ENCODE measurements around the gene TAF11L13.
"Not testable (repeated sequence)": the region's sequence is repeated elsewhere in the genome, so short reads cannot be mapped to it uniquely, and the experiment has no call there.

The TAF11L13 gene

DNA sequence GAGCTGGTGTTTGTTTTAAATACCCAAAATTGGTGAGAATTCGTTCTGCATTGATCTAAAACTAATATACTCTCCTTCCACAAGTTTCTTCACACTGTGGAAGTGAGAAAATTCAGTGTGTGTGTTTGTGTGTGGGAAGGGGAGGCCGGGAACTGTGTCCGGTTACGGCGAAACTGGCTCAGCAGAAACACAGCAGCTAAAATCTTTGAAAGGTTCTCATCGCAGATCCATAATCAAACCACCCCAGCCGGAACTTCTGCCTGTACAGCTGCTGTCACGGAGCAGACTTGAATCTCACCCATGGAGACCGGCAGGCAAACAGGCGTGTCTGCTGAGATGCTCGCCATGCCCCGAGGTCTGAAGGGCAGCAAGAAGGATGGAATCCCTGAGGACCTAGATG lies at the start of gene TAF11L13:
Gene TAF11L13 (plus strand): TSS at position 301 of the 400 bp plus-strand sequence.
- DNase-seq = not testable (repeated sequence)

DNA sequence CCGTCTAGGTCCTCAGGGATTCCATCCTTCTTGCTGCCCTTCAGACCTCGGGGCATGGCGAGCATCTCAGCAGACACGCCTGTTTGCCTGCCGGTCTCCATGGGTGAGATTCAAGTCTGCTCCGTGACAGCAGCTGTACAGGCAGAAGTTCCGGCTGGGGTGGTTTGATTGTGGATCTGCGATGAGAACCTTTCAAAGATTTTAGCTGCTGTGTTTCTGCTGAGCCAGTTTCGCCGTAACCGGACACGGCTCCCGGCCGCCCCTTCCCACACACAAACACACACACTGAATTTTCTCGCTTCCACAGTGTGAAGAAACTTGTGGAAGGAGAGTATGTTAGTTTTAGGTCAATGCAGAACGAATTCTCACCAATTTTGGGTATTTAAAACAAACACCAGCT lies 46.2 kb upstream of the TAF11L13 start, which contains the start of gene TAF11L7:
Gene TAF11L7 (minus strand): TSS at position 101 of the 400 bp plus-strand sequence.
- not testable (repeated sequence) for DNase-seq

DNA sequence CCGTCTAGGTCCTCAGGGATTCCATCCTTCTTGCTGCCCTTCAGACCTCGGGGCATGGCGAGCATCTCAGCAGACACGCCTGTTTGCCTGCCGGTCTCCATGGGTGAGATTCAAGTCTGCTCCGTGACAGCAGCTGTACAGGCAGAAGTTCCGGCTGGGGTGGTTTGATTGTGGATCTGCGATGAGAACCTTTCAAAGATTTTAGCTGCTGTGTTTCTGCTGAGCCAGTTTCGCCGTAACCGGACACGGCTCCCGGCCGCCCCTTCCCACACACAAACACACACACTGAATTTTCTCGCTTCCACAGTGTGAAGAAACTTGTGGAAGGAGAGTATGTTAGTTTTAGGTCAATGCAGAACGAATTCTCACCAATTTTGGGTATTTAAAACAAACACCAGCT lies 41.0 kb upstream of the TAF11L13 start, which contains the start of gene TAF11L8:
Gene TAF11L8 (minus strand): TSS at position 101 of the 400 bp plus-strand sequence.
- DNase-seq = not testable (repeated sequence)

DNA sequence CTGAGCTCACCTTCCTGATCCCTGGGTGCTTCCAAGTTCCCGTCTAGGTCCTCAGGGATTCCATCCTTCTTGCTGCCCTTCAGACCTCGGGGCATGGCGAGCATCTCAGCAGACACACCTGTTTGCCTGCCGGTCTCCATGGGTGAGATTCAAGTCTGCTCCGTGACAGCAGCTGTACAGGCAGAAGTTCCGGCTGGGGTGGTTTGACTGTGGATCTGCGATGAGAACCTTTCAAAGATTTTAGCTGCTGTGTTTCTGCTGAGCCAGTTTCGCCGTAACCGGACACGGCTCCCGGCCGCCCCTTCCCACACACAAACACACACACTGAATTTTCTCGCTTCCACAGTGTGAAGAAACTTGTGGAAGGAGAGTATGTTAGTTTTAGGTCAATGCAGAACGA lies 37.6 kb upstream of the TAF11L13 start, which contains the start of gene TAF11L9:
Gene TAF11L9 (minus strand): TSS at position 140 of the 400 bp plus-strand sequence.
- not testable (repeated sequence) for DNase-seq

DNA sequence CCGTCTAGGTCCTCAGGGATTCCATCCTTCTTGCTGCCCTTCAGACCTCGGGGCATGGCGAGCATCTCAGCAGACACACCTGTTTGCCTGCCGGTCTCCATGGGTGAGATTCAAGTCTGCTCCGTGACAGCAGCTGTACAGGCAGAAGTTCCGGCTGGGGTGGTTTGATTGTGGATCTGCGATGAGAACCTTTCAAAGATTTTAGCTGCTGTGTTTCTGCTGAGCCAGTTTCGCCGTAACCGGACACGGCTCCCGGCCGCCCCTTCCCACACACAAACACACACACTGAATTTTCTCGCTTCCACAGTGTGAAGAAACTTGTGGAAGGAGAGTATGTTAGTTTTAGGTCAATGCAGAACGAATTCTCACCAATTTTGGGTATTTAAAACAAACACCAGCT lies 34.2 kb upstream of the TAF11L13 start, which contains the start of gene TAF11L10:
Gene TAF11L10 (minus strand): TSS at position 101 of the 400 bp plus-strand sequence.
- not testable (repeated sequence) for DNase-seq

DNA sequence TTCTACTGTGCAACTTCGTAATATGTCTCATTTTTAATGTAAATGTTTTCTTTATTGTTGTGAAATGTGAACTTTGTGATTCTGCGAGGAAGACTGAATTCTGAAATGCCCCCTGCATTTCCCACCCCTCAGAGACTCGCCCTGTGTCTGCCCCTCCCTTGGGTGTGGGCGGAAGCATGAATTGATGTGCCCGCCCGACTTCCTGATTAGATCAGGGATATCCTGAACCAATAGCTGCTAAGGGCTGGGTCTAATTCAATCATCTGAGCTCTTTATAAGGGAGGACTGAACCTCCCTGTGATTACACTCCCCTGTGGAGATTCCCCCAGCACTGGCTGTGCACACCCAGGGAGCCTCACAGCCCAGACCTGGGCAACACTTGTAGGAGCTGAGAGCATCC lies 28.0 kb upstream of the TAF11L13 start, which contains the start of gene TAF11L11:
Gene TAF11L11 (plus strand): TSS at position 304 of the 400 bp plus-strand sequence.
- DNase-seq = not testable (repeated sequence)

DNA sequence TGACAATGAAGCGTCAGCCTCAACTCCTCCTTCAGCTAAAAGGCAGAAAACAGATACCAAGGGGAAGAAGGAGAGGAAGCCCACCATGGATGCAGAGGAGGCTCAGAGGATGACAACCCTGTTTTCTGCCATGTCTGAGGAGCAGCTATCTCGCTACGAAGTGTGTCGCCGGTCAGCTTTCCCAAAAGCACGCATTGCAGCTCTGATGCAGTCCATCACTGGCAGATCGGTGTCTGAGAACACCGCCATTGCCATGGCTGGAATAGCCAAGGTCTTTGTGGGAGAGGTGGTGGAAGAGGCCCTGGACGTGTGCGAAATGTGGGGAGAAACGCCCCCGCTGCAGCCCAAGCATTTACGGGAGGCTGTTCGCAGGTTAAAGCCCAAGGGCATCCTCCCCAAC lies 26.9 kb upstream of the TAF11L13 start:
- DNase-seq = no peak

DNA sequence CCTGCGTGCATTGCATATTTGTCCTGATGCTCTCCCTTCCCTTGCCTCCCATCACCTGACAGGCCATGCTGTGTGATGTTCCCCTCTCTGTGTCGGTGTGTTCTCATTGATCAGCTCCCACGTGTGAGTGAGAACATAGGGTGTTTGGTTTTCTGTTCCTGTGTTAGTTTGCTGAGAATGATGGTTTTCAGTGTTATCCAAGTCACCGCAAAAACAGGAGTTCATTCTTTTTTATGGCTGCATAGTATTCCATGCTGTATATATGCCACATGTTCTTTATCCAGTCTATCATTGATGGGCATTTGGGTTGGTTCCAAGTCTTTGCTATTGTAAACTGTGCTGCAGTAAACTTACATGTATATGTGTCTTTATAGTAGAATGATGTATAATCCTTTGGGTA lies 24.4 kb upstream of the TAF11L13 start:
- DNase-seq = not testable (repeated sequence)

DNA sequence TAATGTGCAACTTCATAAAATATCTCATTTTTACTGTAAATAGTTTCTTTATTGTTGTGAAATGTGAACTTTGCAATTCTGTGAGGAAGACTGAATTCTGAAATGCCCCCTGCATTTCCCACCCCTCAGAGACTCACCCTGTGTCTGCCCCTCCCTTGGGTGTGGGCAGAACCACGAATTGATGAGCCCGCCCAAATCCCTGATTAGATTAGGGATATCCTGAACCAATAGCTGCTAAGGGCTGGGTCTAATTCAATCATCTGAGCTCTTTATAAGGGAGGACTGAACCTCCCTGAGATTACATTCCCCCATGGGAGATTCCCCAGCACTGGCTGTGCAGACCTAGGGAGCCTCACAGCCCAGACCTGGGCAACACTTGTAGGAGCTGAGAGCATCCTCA lies 21.8 kb upstream of the TAF11L13 start, which contains the start of gene TAF11L12:
Gene TAF11L12 (plus strand): TSS at position 301 of the 400 bp plus-strand sequence.
- DNase-seq = not testable (repeated sequence)

DNA sequence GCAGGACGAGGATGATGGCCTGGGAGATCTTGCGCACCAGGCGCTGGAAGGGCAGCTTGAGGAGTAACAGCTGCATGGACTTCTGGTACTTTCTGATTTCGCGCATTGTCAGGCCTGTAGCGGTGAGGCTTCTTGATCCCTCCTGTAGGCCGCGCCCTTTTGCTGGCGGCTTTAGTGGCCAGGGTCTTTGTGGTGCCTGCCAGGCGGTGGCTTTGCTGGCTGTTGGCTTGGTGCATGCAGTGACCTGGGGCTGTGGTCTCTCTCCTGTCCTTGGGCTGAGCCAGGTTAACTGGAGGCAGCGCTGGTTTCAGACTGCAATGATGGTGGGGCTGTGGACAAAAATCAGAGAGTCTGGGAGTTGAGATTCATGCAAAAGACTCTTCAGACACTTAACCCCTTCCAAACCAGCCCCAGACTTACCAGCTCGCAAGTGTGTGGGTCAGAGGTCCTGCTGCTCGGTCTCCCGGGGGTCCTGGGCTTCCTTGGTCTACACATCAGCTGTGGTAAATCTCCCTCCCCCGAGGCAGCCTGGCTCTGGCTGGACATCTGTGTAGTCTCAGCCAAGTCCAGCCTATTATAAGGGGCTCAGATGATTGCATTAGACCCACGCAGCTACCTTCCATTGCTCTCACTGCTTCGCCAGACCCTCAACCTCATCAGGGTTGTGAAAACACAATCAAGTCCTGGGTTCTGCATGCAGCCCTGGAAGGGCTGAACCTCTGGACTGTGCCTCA lies 16.8 kb upstream of the TAF11L13 start:
- no peak for DNase-seq

DNA sequence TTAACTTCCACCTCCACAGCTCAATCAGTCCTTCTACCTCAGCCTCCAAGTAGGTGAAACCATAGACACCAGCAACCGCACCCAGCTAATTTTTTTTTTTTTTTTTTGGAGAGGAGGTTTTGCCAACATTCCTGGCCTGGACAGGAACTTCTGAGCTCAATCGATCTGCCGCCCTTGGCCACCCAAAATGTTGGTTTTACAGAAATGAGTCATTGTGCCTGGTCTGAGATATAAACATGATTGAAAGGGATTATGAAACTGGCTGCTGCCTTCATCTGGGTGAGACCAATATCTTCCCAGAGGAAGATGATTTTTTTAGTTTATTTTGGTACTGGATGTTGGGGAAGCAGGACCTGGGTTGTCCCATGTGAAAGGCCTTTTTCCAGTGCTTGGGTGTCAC lies 12.5 kb upstream of the TAF11L13 start:
- DNase-seq = no peak

DNA sequence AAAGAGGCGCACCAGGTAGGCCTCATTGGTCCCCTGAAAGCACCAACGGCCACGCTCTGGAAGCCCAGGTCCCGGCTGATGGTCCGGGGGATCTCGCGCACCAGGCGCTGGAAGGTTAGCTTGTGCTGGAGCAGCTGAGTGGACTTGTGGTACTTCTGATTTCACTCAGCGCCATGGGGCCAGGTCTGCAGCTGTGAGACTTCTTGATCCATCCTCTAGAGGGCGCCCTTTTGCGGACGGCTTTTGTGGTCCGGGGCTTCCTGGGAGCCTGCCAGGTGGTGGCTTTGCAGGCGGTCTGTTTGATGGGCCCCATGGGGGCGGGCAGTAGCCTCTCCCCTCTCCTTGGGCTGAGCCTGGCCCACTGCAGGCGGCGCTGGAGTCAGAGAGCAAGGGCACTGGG lies 11.3 kb upstream of the TAF11L13 start:
- no peak for DNase-seq

DNA sequence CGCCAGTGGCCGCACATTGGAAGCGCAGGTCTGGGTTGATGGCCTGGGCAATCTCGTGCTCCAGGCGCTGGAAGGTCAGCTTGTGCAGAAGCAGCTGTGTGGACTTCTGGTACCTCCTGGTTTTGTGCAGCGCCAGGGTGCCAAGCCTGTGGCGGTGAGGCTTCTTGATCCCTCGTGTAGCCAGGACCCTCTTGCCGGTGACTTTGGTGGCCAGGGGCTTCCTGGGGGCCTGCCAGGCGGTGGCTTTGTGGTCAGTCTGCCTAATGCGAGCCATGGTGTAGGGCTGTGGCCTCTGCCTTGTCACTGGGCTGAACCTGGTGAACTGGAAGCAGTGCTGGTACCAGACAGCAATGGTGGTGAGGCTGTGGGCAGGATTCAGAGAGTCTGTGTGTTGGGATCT lies 6.2 kb upstream of the TAF11L13 start:
- DNase-seq = no peak

DNA sequence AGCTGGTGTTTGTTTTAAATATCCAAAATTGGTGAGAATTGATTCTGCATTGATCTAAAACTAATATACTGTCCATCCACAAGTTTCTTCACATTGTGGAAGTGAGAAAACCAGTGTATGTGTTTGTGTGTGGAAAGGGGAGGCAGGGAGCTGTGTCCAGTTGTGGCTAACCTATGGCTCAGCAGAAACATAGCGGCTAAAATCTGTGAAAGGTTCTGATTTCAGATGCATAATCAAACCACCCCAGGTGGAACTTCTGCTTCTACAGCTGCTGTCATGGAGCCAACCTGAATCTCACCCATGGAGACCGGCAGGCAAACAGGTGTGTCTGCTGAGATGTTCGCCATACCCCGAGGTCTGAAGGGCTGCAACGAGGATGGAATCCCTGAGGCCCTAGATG lies 2.3 kb downstream of the TAF11L13 start, which contains the start of gene TAF11L14:
Gene TAF11L14 (plus strand): TSS at position 301 of the 400 bp plus-strand sequence.
- DNase-seq = no peak

DNA sequence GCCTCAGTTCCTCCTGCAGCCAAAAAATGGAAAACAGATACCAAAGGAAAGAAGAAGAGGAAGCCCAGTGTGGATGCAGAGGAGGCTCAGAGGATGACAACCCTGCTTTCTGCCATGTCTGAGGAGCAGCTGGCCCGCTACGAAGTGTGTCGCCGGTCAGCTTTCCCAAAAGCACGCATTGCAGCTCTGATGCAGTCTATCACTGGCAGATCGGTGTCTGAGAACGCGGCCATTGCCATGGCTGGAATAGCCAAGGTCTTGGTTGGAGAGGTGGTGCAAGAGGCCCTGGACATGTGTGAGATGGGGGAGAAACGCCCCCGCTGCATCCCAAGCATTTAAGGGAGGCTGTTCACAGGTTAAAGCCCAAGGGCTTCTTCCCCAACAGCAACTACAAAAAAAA lies 17.3 kb downstream of the TAF11L13 start:
- DNase-seq = not testable (repeated sequence)

DNA sequence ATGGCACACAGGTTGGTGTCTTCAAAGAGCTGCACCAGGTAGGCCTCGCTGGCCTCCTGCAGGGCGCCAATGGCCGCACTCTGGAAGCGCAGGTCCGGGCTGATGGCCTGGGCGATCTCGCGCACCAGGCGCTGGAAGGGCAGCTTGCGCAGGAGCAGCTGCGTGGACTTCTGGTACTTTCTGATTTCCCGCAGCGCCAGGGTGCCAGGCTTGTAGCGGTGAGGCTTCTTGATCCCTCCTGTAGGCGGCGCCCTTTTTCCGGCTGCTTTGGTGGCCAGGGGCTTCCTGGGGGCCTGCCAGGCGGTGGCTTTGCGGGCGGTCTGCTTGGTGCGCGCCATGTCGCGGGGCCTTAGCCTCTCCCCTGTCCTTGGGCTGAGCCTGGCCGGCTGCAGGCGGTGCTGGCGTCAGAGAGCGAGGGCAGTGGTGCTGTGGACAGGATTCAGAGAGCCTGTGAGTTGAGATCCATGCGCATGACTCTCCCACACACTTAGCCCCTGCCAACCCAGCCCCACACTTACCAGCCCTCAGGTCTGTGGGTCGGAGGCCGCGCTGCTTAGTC lies 23.4 kb downstream of the TAF11L13 start:
- not testable (repeated sequence) for DNase-seq

DNA sequence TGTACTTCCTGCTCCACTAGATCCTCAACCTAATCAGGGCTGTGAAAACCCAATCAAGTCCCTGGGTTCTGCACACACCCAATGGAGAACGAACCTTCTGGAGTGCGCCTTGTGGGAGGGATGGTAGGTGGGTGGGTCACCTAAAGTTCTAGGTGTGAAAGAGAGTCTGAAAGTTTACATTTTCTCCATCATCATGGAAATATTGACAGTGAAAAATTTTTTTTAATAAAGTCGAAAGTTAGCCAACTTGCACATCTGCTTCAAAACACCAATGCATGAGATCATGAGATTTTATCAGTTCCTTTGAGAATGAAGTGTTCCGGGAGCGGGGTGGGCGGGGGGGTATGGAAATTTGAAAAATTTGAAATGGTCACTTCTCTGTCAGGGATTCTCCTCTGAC lies 24.0 kb downstream of the TAF11L13 start:
- no peak for DNase-seq

DNA sequence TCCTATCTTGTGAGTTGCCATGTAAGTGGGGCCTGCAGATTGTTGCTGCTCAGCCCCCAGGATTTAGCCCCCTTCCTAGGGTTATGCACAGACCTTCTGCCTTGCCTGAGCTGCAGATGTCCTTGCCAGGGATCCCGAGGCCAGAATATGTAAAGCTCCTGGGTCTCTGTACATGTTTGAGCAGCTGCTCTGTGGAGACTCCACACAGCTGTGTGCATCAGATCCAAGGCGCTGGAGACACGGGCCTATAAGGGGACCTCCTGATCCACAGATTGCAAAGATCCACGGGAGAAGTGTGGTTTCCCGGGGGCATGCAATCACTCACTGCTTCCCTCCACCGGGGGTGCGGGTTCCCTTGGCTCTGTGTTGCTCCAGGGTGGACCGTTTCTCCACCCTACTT lies 31.3 kb downstream of the TAF11L13 start:
- DNase-seq = no peak

DNA sequence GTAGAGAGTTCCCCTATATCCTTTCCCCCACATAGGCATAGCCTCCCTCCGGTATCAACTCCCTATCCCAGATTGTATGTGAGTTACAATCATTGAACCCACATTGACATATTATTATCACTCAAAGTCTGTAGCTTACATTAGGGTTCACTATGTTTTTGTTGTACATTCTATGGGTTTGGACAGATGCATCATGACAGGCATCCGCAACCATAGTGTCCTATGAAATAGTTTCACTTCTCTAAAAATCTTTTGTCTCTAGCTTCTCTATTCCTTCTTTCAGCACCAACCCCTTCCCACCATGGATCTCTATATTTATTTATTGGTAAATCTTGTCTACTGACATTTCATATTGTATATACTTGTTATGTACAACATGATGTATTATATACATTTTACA lies 33.9 kb downstream of the TAF11L13 start:
- DNase-seq = no peak

DNA sequence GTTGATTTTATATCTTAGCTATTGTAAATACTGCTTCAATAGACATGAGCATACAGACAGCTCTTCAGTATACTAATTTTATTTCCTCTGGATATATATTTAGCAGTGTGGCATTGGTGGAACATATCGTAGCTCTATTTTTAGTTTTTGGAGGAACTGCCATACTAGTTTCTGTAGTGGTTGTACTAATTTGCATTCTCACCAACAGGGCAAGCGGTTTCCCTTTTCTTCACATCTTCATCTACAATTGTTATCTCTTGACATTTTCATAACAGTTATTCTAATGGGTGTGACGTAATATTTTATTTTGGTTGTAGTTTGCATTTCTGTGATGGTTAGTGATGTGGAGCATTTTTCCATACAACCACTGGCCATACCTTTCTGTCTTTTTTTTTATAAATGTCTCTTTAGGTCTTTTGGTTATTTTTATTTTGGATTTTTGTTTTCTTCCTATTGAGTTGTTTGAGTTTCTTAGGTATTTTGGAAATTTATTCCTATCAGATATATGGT lies 34.9 kb downstream of the TAF11L13 start:
- no peak for DNase-seq

DNA sequence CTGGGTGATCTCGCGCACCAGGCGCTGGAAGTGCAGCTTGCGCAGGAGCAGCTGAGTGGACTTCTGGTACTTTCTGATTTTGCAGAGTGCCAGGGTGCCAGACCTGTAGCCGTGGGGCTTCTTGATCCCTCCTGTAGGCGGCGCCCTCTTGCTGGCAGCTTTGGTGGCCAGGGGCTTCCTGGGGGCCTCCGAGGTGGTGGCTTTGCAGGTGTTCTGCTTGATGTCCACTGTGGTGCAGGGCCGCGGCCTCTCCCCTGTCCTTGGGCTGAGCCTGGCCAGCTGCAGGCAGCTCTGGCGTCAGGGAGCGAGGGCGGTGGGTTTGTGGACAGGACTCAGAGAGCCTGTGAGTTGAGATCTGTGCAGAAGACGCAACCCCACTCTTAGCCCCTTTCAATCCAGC lies 38.5 kb downstream of the TAF11L13 start:
- DNase-seq = no peak

DNA sequence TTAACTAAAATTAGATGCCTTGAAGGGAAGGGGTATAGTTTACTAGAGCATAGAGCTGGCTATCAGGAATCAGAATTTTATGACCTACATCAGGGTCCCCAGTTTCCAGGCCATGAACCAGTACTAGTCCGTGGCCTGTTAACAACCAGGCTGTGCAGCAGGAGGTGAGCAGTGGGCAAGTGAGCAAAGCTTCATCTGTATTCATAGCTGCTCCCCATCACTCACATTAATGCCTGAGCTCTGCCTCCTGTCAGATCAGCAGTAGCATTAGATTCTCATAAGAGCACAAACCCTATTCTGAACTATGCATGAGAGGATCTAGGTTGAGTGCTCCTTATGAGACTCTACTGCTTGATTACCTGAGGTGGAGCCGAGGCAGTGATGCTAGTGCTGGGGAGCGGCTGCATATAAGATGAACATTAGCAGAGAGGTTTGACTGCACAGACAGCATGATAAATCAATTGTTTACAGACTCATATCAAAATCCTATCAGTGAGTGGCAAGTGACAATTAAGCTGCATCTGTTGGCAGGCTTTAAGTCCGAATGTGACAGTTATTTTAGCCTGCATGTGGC lies 47.0 kb downstream of the TAF11L13 start:
- DNase-seq = no peak

DNA sequence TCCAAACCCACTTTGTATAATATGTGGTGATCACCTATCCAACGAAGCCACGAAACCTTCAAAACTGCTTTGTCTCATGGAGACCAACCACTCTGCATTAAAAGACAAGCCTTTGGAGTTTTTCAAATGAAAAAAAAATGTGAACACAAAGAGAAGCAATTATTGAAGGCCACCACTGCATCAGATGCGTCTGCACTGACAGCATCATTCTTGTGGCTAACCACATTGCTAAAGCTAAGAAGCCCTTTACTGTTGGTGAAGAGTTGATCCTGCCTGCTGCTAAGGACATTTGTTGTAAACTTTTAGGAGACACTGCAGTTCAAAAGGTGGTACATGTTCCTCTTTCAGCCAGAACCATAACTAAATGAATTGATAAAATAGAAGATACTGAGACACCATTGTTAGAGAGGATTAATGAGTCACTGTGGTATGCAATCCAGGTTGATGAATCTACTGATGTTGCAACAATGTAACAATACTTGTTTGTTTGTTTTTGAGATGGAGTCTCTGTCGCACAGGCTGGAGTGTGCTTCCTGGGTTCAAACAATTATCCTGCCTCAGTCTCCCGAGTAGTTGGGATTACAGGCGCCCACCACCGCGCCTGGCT lies 47.8 kb downstream of the TAF11L13 start:
- DNase-seq = no peak
